HG02678 (cell line): Measurements from ENCODE around the gene NBL1.

ENCODE experiments used
- ATAC-seq: cut with Tn5 transposase; IDR thresholded peaks from one replicate; pipeline ENCODE4 v1.9.1; 2021; ENCODE audit warnings: mild to moderate bottlenecking, moderate library complexity; ENCODE audit not compliant: unreplicated experiment

The NBL1 gene

DNA sequence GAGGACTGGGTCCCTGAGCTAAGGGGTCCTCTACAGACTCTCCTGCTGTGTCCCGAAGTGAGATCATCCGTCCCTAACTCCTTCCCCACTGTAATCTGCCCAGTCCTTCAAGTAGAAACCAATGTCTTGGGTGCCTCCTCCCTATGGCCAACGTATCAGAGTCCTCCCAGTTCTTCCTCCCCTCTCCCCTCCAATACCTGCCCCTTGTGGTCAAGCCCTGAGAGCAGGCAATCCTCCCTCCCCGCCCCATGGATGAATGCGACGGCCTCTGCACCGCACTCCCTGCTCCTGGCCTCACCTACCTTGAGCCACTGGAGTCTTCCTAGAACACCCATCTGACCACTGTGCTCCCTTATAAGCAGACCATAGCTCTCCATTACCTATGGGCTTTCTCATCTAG lies 51.7 kb downstream of the NBL1 start:
- no peak for ATAC-seq

DNA sequence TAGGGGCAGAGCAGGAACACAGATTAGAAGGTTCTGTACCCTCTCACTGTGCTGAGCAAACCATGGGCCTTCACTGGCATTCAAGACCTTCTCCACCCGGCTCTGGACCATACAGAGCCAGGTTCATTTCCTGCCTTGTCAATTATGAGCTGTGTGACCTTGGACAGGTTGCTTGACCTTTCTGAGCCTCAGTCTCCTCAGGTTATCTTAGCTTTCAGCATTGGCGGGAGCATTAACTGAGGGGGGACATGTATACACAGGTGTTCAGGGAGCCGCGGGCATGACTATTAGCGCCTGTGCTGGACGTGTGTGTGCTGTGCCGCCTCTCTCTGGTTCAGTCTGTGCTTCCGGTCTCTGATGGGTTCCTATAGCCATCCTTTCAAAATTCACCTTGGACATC lies 52.7 kb downstream of the NBL1 start:
- no peak for ATAC-seq

DNA sequence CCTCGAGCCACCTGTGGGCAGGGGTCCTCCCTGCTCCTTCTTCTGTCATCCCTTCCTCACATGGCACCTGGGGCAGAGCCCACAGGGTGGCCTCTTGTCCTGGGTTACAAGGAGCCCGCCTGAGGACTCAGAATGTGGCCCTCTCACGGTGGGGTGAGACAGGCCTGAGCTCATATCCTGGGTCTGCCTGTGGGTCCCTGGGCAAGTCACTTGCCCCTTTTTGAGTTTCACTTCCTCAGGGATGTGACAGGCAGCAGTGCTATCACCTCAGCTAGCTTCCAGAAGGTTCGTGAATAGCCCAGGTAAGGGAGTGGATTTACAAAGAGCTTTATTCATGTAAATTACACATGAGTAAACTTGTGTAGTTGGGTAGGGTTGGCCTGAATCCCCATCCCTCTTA lies 54.1 kb downstream of the NBL1 start:
- ATAC-seq: no peak

DNA sequence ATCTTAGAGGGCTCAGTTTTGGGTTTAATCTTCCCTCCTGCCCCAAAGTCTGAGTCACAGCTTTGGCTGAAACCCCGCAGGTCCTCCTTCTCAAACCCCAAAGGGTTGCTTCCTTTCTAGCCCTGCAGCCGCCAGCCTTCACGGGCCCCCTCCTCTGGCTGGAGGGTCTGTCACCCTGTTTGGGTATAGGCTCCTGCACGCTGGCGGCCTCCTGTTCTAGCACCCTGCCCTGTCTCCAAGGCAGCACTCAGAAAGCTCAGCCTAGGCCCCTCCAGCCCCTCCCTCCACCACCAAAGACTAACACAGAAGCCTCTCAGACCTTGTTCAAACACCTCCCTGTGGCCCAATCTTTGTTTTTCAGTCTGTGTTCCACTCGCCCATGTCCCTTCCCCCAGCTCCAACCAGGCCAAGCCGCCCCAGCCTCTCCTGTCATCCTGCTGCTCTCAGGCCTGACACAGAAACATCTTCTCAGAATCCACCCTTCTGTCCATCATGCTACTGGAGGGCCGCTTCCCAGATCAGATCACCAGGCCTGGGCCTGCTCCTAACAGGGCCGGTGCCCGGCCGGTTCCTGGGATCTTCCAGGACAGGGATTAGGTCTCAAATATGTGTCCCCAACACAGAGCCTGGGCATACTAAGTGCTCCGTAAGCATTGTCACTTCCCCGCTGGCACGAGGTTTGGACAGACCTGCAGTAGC lies 56.1 kb downstream of the NBL1 start:
- ATAC-seq: no peak

DNA sequence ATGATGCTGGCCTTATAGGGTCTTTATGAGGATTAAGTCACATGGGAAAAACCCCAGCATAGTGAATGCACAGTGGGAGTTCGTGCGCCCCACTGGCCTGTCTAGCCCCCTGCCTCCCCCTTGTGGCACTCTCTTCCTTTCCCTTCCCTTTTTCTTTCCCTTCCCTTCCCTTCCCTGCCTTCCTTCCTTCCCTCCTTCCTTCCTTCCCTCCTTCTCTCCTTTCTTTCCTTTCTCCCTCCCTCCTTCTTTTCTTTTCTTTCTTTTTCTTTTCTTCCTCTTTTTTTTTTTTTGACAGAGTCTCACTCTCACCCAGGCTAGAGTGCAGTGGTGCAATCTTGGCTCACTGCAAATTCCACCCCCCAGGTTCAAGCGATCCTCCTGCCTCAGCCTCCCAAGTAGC lies 59.2 kb downstream of the NBL1 start:
- no peak for ATAC-seq

DNA sequence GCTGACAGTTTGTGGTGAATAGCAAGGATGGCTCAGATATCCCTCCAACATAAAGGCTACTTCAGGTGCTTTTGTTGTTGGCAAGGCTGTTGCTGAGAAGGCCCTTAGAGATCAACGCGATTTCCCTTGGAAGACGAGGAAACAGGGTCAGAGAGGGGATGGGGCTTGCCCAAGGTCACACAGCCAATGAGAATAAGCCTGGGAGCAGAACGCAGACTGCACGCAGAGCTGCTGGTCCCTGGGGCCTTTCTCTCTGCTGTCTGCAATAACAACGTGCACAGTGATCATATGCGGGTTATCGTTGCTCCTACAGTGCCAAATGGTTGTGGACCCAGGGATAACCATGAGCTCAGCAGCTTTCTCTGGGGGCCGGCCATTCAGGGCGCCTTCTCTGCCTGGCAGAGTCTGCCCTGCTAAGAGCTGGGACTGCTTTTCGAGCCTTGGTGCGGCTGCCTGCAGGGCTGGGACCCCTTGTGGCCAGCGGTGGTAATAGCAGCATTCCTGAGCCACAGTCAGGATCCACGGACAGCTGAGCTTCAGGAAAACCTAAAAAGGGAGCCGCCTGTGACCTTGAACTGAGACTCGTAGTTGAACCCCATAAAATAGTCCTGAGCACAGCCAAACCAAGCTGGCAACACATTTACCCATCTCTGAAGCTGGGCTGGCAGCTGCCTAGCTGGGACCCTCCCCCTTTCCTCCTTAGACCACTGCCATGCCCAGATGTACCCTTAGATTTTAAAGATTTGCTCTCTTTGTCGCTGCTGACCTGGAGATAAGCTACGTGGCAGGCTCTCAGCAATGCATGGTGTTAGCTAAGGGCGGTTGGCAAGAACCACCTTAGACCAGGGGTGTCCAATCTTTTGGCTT lies 60.4 kb downstream of the NBL1 start:
- ATAC-seq: no peak

DNA sequence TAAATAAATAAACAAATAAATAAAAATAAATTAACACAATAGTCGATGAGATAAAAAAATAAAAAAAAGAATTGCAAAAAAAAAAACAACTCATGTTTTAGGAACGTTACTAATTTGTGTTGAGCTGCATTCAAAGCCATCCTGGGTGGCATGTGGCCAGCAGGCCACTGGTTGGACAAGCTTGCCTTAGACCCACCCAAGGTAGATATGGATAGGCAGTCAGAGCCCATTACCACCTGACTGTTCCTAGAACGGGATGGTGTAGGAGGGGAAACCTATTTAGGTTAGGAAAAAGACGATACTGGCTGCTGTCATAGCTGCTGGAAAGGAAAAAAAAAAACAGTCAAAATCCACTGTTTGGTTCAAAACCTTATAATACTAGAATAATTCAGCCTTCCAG lies 61.4 kb downstream of the NBL1 start:
- no peak for ATAC-seq

DNA sequence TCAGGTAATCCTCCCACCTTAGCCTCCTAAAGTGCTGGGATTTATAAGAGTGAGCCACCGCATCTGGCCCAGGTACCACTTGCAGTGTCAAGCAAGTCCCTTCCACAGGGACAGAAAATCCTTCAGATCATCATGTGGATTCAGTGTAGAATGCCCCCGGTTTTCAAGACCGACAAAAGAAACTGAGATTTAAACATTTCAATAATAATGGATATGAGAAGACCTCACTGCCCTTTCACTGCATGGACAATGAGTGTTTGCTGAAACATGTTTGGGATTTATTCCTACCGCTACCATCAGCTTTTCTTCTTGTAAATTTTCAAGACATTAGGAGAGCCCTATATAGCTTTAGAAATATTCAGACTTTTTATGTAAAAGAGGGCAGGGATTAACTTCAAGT lies 62.0 kb downstream of the NBL1 start:
- ATAC-seq: no peak
